ENCODE measurements around the gene PAQR4.

PAQR4 gene

DNA sequence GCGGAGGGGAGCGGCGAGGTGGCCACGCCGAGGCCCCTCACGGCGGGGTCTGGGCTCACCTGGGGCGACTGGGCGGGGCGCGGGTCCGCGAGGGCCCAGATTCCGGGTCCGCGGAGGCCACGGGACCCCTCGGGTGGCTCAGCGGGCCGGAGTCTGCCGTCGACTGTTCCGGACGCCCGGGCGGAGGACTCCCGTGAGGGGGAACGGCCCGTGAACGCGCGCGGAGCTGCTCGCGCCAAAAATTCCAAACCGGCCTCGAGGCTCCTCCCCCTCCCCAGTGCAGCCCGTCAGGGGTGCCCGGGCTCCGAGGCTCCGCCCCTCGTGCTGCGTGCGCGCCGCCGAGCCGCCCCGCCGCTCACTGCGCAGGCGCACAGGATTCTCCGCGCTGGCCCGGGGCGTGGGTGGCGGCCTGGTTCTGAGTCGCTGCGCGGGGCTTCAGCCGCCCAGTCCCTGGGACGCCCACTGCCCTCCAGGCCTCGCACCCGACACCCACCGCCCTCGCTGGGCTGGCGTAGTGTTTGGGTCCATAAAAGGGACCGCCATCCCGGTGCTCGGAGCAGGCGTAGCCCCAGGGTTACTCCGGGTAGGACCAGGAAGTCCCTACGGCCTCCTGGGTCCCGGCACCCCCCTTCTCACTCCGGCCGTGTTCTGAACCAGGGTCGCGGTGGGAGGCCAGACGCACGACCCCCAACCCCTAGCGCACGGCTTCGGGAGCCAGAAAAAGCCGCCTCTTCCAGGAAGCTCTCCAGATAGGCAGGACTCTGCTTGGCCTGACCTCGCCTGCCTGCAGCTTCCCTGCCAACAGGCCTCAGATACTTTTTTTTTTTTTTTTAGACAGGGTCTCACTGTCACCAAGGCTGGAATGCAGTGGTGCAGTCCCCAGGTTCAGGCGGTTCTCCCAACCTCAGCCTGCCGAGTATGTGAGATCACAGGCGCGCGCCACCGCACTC, 11.4 kb downstream of the PAQR4 start, which contains the start of gene PKMYT1:
Gene PKMYT1, minus strand, starts transcription at position 220 of the 950 bp plus-strand sequence. CDS start 789 bp downstream, outside the sequence.
- peak; percentile 91 for DNase-seq (ENCODE audit: low spot score)

DNA sequence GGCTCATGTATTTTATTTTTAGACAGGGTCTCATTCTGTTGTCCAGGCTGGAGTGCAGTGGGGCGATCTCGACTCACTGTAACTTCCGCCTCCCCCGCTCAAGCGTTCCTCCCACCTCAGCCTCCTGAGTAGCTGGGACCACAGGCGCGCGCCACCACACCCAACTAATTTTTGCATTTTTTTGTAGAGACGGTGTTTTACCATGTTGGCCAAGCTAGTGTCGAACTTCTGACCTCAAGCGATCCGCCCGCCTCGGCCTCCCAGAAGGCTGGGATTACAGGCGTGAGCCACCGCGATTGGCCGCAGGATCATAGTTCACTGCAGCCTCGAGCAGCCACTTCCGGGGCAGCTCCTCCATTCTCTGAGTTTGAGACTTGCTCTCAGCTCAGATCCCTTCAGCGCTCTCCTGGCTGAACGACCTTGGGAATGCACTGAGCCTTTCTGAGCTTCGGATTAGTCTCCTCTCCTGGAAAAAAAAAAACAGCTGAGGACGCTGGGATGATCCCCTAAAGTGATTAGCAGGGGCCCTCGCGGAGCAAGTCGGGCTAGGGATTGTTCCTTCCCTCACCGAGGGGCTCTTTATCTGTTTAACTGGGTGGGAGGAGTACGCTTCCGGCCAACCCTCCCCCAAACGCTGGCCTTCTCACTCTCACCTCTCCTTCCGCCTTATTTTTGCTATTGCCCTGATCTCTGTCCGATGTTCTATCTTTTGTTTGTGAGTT, 12.2 kb downstream of the PAQR4 start:
- no peak for DNase-seq (ENCODE audit: low spot score)

DNA sequence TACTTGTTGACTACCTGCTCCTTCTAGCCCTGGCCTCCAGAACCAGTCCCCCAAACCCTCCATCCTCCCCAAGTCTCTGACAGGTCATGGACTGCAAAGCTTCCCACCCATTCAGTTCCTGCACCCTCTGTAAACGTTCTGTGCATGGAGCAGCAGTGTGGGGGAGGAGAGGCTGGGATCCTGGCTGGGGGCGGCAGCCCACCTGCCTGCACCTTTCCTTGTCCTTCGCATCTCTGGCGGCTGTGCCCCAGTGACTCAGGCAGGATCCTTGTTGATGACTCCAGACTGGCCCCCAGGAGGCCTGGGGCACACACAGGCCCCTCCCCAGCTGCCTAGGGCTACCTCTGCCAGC, 12.7 kb downstream of the PAQR4 start:
- DNase-seq (ENCODE audit: low spot score): no peak

DNA sequence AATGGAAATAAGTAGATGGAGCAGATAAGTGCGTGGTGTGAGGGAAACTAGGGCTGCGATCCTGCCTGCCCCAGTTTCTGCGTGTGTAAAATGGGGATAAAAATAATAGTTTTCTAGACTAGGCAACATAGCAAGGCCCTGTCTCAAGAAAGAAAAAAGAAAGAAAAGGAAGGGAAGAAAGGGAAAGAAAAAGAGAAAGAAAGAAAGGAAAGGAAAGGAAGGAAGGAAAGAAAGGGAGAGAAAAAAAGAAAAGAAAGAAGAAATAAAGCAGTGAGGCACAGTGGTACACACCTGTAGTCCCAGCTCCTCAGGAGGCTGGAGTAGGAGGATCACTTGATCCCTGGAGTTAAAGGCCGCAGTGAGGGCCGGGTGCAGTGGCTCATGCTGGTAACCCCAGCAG, 13.3 kb downstream of the PAQR4 start:
- no peak for DNase-seq (ENCODE audit: low spot score)

DNA sequence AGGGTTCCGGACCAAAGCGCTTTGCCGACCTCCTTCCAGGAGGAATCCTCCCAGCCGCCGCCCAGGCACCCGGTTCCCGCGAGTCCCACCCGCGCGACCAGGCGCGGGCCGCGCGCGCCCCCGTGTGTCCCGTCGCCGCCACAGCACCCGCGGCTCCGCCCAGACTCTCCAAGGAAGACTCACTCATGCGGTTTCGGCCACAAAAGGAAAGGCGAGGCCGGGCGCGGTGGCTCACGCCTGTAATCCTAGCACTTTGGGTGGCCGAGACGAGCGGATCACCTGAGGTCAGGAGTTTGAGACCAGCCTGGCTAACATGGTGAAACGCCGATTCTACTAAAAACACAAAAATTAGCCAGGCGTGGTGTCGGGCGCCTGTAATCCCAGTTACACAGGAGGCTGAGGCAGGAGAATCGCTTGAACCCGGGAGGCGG, 14.6 kb downstream of the PAQR4 start:
- DNase-seq (ENCODE audit: low spot score): peak; percentile 85

DNA sequence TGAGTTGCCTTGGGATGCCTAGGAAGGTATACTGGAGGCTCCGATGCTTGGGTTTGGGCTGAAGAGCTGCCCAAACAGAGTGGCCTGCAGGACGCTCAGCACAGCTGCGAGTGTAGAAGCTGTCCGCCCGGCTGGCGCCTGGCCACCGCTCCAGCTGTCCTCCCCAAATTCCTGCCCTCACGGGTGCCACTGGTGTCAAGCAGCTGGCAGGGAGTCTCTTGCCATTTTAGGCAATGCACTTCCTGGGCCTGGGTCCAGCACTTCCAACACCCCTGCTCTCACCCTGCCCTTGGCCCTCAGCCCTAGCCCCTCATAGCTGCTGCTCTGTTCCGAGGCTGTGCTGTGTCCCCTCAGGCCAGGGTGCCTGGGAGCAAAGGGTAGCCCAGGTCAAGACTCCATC, 16.3 kb downstream of the PAQR4 start:
- no peak for DNase-seq (ENCODE audit: low spot score)

DNA sequence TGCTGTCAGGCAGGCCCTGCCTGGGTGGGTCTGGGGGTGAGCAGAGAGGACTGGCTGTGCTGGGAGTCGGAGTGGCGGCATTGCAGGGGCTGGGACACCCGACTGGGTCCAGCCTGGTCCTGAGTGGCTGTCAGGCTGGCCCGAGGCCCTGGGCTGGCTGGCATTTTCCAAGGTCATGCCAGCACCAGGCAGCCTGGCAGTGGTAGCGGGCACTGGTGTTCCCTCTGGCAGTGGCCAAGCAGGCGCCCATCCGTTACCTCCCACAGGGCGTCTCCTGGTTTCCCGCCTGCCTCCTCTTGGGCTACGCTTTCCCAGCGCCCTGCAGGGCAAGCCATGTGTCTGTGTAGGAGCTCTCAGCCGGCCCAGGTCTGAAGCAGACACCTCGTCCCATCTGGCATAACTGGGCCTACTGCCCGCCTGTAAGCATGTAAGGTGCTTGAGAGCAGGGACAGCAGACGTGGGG, 16.8 kb downstream of the PAQR4 start:
- DNase-seq (ENCODE audit: low spot score): no peak

DNA sequence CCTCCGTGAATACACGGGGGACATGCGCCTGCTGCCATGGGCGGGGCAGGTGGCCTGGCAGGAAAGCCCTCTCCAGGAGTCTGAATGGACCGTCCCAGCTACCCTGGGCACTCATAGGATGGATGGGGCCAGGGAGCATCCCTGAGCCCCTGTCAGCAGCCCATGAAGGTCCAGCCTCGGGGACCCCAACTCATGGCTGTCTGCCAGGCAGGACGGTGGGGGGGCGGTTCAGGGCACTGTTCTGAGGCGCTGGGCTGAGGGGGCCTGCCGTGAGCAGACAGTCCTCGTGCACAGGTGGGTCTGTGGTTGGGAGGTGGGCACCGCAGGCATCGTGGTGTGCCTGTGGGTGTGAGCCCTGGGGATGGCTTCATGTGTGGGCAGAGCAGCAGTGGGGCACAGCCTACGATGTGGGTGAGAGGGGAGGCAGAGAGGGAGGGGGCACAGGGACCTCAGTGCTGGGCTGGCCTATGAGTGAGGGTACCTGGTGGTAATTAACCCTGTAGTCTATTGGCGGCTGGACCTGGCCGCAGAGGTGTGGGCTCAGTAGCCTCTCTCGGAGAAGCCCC, 17.6 kb downstream of the PAQR4 start:
- DNase-seq (ENCODE audit: low spot score): no peak

DNA sequence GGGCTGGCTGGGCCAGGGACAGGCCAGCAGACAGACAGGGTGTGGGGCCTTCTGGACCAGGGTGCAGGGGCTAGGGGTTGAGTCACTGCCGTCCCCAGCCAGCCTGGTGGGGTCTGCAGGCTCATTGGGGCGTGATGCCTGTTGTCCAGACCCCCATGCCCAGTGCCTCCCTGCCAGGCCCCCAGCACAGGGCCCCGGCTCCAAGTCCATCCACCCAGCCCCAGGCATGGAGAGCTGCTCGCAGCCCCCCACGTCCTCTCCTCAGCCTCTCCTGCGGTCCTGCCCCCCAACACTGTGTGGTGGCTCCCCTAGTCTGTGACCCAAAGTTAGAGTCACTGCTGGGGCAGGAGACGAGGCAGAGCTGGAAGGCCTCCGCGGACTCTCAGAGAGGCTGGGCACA, 18.1 kb downstream of the PAQR4 start:
- no peak for DNase-seq (ENCODE audit: low spot score)

DNA sequence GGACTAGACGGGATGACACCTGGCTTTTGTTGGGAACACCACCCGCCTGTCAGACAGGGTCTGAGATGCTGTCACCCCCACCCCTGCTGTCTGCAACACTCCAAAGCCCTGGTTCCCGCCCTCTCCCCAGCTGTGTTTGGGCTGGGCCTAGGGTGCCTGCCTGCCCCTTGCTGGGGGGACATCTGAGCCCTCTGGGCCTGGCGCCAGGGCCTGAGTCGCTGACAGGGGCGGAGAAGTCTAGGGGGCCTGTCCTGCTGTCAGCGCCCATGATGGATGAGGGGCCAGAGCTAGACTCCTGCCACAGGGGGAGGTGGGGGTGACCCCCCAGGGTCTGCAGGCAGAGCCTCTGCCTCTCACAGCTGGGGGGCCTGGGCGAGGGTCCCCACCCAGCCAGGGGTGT, 18.7 kb downstream of the PAQR4 start:
- no peak for DNase-seq (ENCODE audit: low spot score)

DNA sequence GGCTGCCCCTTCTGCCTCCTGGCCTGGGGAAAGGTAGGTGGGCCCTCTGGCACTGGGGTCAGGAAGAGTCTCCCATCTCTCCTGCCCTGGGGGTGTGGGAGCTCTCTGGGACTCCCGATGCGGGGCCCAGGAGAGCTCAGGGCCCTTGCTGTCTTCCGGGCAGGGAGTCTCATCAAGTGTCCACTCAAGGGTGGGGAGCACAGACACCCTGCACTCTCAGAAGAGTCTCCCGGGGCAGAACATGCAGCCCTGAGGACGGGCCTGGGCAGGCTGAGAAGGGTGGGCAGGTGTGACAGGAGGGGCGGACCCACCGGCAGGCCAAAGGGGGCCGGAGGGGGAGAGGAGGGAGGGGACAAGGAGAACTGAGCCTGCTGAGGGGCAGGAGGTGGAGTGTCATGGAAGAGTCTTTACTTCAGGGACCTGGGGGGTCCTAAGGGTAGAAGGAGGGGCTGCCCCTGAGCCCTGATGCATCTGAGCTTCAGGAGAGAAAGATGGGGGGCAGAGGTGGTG, 19.5 kb downstream of the PAQR4 start:
- DNase-seq (ENCODE audit: low spot score): no peak

DNA sequence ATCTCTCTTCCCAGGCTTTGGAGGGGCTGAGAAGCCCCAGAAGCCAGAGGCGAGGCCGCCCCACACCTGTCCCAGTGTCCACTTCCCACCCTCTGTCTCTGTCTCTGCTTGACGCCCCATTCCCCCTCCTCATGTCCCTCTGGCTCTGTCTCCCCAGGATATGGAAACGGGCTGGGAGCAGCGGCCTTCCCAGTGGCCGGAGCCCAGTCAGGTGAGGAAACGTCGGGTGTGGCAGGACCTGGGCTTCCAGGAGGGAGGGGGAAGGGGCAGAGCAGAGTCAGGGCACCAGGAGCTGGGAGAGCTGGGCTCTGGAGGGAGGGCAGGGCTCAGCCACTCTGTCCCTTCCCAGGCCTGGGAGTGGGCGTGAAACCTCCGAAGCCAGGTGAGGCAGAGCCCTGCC, 21.7 kb downstream of the PAQR4 start:
- no peak for DNase-seq (ENCODE audit: low spot score)

DNA sequence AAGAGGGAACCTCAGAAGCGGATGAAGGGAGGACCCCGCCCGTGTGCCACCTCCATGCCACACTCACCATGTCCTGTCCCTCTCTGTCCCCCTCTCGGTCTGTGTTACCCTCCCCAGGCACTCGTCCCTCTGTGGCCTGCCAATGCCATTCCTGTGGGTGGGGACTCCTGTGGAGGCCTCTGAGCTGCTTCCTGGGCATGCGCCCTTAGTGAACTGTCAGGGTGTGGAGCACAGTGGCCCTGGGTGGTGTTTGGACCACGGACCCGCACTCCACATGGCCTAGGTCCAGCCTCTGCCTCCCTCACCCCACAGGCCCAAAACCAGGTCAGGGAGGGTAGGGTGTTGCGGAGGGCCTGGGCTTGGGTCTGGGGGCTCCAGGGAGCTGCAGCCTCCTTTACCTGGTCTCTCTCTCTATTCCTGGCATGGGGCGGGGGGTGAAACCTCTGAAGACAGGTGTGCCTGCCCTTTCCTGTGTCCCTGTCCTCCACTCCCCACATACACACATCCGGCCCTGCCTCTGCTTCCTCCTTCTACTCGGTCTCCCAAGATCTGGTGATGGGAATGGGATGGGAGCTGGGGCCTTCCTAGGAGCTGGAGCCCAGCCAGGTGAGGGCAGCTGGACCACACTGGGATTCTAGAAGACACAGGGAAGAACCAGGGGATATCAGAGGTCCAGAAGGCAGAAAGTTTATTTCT, 22.6 kb downstream of the PAQR4 start:
- DNase-seq (ENCODE audit: low spot score): no peak

DNA sequence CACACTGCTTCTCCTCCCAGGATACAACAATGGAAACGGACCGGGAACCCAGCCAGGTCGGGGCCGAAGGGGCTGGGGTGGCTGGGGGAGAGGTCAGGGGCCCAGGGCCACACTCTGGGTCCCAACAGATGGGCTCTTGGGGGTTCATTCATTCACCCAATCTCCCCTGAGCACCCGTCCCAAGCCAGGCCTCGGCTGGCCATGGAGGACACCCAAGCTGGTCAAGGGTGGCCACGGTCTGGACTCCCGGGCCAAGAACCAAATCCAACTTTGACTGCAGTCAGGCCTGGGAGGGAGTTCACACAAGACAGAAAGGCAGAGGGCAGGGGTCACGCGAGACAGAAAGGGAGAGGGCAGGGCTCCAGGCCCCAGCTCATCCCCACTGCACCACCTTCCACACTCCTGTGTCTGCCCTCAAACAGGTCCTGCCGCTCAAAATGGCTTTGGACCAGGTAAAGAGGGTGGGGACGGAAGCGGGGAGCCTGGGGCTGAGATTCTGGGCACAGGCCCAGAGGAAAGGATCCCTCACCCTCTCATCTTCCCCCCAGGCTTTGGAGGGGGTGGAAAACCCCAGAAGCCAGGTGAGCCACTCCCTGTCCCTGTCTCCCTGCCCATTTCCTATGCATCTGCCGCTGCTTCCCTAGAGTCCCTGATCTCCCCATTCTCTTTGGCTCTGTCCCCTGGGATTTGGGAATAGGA, 23.4 kb downstream of the PAQR4 start:
- DNase-seq (ENCODE audit: low spot score): no peak

DNA sequence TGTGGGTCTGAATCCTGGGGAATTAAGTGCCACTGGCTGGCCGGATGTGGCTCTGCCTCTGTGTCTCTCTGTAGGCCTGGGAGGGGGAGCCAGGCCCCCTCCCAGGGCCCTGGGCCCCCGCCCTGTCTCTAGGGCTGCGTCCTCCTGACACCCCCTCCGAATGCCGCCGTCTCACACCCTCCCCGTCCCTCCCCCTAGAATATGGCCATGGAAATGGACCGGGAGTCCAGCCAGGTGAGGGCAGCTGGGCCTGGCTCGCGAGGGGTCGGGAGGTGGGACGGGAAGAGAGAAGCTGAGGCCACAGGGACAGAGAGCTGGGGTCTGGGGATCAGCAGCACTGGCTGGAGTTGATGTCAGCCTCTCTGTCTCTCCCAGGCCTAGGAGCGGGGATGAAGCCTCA, 27.1 kb downstream of the PAQR4 start:
- no peak for DNase-seq (ENCODE audit: low spot score)

DNA sequence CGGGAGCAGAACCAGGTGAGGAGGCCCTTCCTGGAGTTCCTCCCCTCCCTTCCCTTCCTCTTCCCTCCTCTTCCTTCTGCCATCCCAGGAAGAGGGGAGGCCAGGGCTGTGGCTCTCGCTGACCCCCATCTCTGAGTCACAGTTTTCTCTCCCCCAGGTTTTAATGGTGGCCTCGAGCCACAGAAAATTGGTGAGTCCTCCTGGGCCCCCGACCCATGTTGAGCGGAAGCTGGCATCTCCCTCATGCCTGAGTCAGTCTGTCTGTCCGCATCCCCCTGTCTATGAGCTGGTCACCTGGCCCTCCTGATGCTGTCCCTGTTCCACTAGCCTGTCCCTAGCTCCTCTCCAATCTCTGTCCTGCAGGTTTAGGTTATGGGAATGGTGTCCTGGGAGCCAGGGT, 30.8 kb downstream of the PAQR4 start:
- no peak for DNase-seq (ENCODE audit: low spot score)

DNA sequence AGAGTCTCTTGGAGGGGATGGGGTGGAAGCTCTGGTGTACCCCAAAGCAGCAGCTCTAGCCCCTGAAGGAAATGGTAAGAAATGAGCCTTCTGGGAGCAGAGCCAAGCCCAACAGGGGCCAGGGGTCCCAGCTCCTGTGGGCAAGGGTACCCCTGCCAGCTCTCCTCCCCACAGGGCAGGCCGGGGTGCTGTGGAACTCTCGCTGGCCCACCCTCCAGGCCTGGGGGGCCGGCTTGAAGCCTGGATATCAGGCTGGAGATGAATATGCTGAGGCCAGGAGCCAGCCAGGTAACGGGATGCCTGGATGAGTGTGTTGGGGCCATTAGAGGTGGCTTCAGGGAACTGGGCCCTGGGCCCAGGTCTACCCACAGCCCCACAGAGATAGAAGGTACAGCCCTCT, 31.4 kb downstream of the PAQR4 start:
- DNase-seq (ENCODE audit: low spot score): no peak

DNA sequence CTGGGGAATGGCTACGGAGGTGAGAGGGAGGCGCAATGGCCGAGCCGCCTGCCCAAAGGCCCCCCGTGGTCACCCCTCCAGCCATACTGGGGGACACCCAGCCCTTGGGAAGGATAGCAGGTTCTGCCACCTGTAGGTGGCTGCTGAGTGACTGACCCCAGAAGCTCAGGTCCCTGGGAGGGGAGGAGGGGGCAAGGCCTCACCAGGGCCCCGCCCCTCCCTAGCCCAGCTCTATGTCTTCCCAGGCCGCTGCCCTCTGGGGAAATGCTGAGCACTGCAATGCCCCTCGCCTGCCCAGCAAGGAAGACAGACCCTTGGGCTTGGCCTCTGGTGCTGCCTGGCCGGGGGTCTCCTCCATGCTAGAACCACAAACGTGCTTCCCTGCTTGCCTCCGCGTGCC, 32.2 kb downstream of the PAQR4 start:
- no peak for DNase-seq (ENCODE audit: low spot score)

DNA sequence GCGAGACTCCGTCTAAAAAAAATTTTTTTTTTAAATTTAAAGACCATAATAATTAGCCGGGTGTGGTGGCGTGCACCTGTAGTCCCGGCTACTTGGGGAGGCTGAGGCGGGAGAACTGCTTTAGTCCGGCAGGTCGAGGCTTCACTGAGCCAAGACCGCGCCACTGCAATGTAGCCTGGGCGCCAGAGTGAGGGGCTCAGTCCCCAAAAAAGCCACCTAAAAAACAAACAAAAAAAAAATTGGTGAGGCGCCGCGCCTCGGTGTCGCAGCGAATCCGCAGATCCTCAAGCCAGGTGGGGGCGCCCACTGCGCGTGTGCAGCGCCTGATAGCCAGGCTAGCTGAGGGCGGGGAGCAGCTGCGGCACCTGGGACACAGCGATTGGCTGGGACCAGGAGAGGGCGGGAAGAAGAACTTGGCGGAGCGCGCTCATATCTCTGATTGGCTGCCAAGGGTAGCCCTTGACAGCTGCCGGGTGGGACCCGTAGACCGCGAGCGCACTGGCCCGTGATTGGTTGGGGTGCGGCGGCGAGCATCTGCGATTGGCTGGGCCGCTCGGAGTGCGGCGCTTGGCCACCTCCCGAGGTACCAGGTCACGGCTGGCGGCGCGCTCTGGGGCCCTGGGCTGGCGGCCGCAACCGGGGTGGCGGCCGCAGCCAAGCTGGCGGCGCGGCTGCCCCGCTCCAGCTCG, 34.6 kb downstream of the PAQR4 start:
- peak; percentile 99 for DNase-seq (ENCODE audit: low spot score)

DNA sequence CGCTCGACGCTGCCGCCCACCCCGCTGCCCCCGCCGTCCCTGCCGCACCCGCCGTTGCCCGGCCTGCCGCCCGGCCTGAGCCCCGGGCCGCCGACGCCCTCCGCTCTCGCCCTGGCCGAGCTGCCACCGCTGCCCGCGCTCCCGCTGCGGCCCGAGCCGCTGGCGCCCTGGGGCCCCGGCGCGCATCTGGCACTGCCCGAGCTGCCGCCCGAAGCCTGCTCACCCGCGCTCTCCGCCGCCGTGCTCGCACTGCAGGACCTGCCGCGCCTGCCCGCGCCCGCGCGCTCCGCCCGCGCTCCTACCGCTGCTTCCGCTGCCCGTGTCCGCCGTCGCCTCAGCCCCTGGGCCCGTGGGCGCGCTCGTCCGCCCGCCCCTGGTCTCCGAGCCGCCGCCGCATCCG, 35.2 kb downstream of the PAQR4 start:
- peak; percentile 41 for DNase-seq (ENCODE audit: low spot score)

DNA sequence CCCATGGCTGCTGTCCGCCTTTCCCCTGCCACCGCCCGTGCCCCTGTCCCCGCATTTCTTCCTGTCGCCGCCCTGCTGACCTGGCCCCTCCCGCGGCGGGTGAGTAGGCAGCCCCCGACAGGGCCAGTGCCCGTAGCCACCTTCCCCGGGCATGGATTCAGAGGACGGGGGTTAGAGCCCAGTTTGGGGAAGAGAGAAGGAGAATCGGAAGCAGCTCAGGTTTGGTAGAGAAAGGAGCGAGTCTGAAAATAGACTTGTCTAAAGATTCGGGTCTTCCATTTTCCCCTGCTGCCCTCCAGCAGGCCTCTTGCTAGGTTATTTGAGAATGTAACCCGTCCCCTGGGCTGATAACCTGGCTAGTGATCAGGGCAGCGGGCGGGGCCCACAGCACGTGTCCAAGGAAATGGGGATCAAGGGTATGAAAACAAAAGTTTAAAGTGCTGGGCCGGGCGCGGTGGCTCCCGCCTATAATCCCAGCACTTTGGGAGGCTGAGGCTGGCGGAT, 35.7 kb downstream of the PAQR4 start:
- DNase-seq (ENCODE audit: low spot score): peak; percentile 51

Data from RKO (cell line).